Vagina (tissue), 2 donors: ENCODE data around the gene ZNF407.

Source experiments
- CTCF ChIP-seq, 3 experiments: fragments of 450-650 bp in 2 of 3; fragments of 200-600 bp in 1 of 3; sonication (generic) in 1 of 3; IDR thresholded peaks; one replicate each; pipeline ENCODE4 v1.5.1; 2017 to 2019; ENCODE audit warnings: antibody characterized with exemption in 3 of 3, mild to moderate bottlenecking in 2 of 3, moderate library complexity in 2 of 3
- POLR2A ChIP-seq, 2 donors: fragments of 450-650 bp; IDR thresholded peaks; one replicate each; pipeline ENCODE4 v1.6.1; 2017; ENCODE audit warnings: antibody characterized with exemption in 2 of 2, mild to moderate bottlenecking in 2 of 2, moderate library complexity in 2 of 2
- POLR2AphosphoS5 ChIP-seq, 2 donors: sonication (generic); formaldehyde crosslinking; IDR thresholded peaks; one replicate each; pipeline ENCODE4 v1.9.0; 2017; ENCODE audit warnings: antibody characterized with exemption in 2 of 2, mild to moderate bottlenecking in 2 of 2, low read depth in 1 of 2; ENCODE audit not compliant: insufficient read depth in 1 of 2

DNA sequence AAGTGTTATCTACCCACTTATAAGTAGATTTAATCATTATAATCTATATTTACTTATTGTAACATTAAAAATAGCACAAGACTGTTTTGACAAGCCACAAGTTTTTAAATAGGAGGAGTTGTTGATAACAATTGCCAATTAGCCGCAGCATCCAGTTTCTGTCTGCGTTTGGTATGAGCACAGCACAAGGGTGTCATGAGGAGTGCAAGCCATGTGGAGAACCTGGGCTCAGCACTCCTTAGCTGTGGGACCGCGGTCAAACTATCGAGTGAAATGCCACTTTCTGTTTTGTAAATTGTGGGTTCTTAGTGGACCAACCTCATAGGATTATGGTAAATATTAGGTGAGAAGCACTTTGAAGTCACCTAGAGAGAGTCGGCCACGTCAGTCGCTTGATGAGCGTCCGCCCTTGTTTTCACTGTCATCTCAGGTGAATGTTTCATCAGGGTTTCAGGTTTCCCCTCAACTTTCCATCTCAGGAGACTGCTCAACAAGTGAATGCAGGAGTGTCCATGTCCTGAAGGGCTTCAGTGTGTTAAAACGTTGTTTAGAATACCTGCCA, 294.5 kb downstream of the ZNF407 start:
- TF ChIP-seq POLR2A (IDR thresholded peaks at IDR 0.05) (no peak), CTCF (IDR thresholded peaks at IDR 0.05) (no peak), POLR2AphosphoS5 (IDR thresholded peaks at IDR 0.05; ENCODE audit: insufficient read depth in 1 of 2, low read depth in 1 of 2) (no peak)
